ENCODE results near the gene YARS2.
"Not testable (repeated sequence)": the region's sequence is repeated elsewhere in the genome, so short reads cannot be mapped to it uniquely, and the experiment has no call there.

YARS2 gene

GRCh38 chr12:32753605-32754004 lies 2.1 kb downstream of the YARS2 start:
- DNase-seq (ENCODE audit: low read depth in 2 of 2) = no peak

GRCh38 chr12:32743264-32743663 lies 12.4 kb downstream of the YARS2 start:
- no peak for DNase-seq (ENCODE audit: low read depth in 2 of 2)

- no peak for DNase-seq (ENCODE audit: low read depth in 2 of 2)
Measured at GRCh38 chr12:32742133-32742532, 13.6 kb downstream of the YARS2 start.

- no peak for DNase-seq (ENCODE audit: low read depth in 2 of 2)
Measured at GRCh38 chr12:32739279-32739678, 16.4 kb downstream of the YARS2 start.

DNA sequence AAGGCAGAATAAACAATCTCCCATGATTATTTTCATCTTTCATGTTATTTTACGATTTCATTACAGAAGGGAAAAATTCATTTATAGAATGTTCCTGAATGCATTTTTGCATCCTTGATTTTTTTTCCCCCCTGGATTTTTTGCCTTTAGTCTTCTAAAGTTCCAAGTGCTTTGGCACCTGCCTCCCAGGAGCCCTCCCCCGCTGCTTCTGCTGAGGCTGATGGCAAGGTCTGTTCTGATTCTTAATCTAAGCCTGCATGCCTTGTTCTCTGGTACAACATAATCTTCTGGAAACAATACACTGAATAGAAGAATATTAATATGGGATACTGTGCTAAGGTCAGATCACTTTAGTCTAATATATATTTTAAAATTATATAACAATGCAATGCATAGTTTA lies 18.0 kb downstream of the YARS2 start:
- no peak for DNase-seq (ENCODE audit: low read depth in 2 of 2)

DNA sequence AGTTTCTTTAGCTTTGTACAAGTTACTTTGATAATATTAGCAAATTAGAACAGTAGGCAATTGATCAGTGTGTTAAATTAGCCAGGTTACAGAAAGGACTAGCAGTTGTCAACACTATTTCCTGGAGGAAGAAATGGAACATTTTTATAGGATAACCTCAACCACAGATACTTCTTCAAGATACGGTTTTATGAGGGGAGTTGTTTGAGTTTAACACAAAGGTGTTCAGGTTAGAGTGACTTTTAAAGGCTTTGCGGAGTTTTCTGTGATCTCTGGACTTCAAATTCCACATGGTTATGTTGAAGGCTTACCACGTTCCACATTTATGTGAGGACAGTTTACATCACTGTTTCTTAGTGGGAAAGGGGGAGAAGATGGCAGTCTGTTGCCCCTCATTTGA lies 19.3 kb downstream of the YARS2 start:
- no peak for DNase-seq (ENCODE audit: low read depth in 2 of 2)

- no peak for DNase-seq (ENCODE audit: low read depth in 2 of 2)
Measured at GRCh38 chr12:32734952-32735351, 20.7 kb downstream of the YARS2 start.

DNA sequence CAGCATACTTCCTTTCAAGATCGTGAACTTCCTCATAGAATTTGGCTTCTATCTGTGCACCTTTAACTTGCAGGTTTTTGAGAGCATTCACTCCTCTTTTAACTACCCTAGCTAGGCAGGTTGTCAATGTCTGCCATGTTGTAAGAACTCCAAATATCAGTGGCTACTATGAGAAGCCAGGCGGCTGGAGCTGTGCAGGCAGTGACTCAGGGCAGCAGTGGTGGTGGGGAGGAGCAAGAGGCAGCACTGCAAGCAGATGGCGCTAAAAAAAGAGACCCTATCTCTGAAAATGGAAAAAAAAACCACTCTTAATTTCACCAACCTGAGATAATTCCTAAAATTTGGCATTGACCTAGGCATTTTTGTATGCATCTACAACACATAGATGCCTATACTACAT lies 28.5 kb downstream of the YARS2 start:
- DNase-seq (ENCODE audit: low read depth in 2 of 2) = no peak

- DNase-seq (ENCODE audit: low read depth in 2 of 2) = no peak
Measured at GRCh38 chr12:32726286-32726685, 29.4 kb downstream of the YARS2 start.

DNA sequence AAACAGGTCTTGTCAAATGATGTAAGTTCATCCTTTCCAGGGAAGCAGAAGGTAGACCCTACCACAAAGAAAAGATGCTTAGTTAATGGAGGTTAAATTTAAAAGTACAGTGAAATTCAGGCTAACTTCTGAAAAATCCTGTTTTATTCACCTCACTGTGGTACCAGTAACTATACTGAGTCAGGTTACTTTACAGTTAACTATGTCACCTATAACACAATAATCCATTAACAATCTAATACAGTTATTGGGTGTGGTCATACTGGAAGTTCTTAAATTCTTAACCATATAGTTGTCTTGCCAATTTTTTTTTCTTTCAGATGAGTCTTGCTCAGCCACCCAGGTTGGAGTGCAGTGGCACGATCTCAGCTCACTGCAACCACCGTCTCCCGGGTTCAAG lies 30.4 kb downstream of the YARS2 start:
- not testable (repeated sequence) for DNase-seq (ENCODE audit: low read depth in 2 of 2)

DNA sequence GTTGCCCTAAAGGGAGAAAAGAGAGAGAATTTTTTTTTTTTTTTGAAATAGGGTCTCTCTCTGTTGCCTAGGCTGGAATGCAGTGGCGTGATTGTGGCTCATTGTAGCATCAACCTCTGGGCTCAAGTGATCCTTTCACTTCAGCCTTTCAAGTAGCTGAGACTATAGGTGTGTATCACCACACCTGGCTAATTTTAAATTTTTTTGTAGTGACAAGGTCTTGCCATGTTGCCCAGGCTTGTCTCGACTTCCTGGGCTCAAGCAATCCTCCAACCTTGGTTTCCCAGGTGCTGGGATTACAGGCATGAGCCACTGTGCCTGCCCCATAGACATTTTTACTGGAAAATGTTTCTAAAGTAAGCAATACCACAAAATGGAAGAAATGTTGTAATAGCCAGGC lies 36.8 kb downstream of the YARS2 start:
- DNase-seq (ENCODE audit: low read depth in 2 of 2) = no peak

GRCh38 chr12:32714772-32715171 lies 40.9 kb downstream of the YARS2 start:
- DNase-seq (ENCODE audit: low read depth in 2 of 2) = no peak

GRCh38 chr12:32708926-32709325 lies 46.8 kb downstream of the YARS2 start:
- DNase-seq (ENCODE audit: low read depth in 2 of 2) = no peak

DNA sequence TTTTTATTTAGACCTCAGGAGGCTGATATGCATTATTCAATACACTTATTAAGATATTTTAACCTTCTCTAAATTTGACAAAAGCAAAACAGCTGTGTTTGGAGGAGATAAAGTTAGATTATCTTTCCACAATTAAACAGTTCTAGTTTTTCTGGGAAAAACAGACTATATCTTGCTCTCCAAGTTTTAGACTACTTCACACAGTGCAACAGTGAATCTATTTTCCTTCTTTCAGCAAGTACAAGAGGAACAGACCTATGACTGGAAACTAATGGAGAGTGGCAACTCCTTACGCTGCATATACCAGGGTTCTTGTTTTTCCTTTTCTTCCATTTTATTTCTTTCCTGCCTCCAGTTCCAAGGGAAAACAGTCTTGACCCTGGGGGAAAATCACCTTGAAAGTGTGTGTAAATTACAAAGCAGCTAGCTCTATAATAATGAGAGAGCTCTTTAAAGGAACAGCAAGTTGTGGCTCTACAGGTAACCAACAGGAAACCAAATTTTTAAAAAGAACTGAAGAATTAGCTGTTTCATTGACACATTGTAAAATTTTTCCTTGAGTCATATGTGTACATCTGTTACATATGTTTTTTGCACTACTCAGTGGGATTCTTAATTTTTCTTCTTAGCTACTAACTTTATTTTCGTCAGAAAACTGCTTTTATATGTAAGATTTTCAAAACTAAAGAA lies 49.2 kb downstream of the YARS2 start:
- no peak for DNase-seq (ENCODE audit: low read depth in 2 of 2)

GRCh38 chr12:32705783-32706182 lies 49.9 kb downstream of the YARS2 start:
- no peak for DNase-seq (ENCODE audit: low read depth in 2 of 2)

- no peak for DNase-seq (ENCODE audit: low read depth in 2 of 2)
Measured at GRCh38 chr12:32702946-32703345, 52.8 kb downstream of the YARS2 start.

- no peak for DNase-seq (ENCODE audit: low read depth in 2 of 2)
Measured at GRCh38 chr12:32702473-32702872, 53.2 kb downstream of the YARS2 start.

GRCh38 chr12:32699437-32699836 lies 56.3 kb downstream of the YARS2 start:
- DNase-seq (ENCODE audit: low read depth in 2 of 2) = not testable (repeated sequence)

DNA sequence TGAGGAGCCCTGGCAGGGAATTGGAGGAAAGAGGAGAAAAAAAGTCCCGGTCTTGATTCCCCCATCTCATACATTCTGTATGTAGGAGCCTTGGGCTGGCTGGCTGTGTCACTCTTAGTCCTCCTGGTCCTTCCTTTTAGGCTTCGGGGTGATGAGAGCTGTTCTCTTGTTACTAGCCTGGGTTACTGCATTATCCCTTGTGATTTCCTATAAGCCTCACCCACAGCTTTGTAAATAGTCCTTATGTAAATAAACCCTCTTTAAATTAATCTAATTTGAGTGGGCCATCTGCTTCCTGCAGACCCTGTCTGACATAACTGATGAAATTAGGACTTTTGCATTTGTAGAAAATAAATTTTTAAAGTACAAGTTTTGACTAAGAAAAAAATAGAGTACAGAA lies 57.4 kb downstream of the YARS2 start:
- DNase-seq (ENCODE audit: low read depth in 2 of 2) = no peak

DNA sequence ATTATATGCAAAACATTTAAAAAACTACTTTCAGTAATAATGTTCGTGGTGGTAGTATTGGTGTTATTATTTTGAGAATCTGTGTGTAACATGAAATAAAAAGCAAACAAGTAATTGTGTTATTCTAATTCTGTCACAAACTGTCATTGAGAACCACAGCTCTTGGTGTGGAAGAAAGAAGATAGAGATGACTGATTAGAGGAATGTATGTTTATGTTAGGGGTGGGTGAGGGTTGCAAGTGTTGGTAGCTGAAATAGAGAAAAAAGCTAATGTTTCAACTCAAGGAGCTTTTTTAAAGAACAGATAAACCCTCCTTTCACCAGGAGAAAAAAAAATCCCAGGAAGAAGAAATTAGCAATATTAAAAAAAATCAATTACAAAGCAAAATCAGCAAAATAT lies 58.3 kb downstream of the YARS2 start:
- no peak for DNase-seq (ENCODE audit: low read depth in 2 of 2)
